SU-DHL-6 (cell line): Measurements from ENCODE around the gene GULP1.

Source experiments
- EZH2phosphoT487 ChIP-seq: fragments of 200-600 bp; sonication (generic), shearing (Covaris generic); conservative IDR thresholded peaks from 2 replicates; pipeline ENCODE4 v1.6.1; 2018; ENCODE audit warnings: mild to moderate bottlenecking, antibody characterized with exemption, low read length, moderate library complexity, mixed read lengths
- TF ChIP-seq, protein P1 (sequence below): fragments of 200-600 bp; sonication (generic); IDR thresholded peaks from one replicate; pipeline ENCODE4 v1.5.1; 2017; ENCODE audit warnings: antibody characterized with exemption, mild to moderate bottlenecking, low read length, moderate library complexity; ENCODE audit not compliant: insufficient read depth, poor library complexity, severe bottlenecking

- TF ChIP-seq, protein P1, sequence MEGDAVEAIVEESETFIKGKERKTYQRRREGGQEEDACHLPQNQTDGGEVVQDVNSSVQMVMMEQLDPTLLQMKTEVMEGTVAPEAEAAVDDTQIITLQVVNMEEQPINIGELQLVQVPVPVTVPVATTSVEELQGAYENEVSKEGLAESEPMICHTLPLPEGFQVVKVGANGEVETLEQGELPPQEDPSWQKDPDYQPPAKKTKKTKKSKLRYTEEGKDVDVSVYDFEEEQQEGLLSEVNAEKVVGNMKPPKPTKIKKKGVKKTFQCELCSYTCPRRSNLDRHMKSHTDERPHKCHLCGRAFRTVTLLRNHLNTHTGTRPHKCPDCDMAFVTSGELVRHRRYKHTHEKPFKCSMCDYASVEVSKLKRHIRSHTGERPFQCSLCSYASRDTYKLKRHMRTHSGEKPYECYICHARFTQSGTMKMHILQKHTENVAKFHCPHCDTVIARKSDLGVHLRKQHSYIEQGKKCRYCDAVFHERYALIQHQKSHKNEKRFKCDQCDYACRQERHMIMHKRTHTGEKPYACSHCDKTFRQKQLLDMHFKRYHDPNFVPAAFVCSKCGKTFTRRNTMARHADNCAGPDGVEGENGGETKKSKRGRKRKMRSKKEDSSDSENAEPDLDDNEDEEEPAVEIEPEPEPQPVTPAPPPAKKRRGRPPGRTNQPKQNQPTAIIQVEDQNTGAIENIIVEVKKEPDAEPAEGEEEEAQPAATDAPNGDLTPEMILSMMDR, result no peak
- no peak for TF ChIP-seq EZH2phosphoT487
Measured at GRCh38 chr2:188600536-188601210, 309.0 kb downstream of the GULP1 start.
